A549 (cell line): Measurements from ENCODE around the gene MAFG. TPM values are rescaled to one million over a fixed set of nuclear protein-coding genes. Genes with fewer than 3 reads are reported as not detected.

Experiments
- ATAC-seq, 2 experiments: fragments of 200-7000 bp in 1 of 2; fragments of >200 bp in 1 of 2; cut with Nextera tagmentation in 1 of 2; cut with Tn5 transposase in 1 of 2; 3 replicates each; pipeline versions ENCODE4 v1.8.0 to v1.9.1; 2018 to 2020; ENCODE audit warnings: mild to moderate bottlenecking in 1 of 2, moderate library complexity in 1 of 2
- CTCF ChIA-PET: fragments of 300-600 bp; sonication (Branson Sonifier 250); formaldehyde crosslinking; extraction: SDS; loops from one replicate; lab custom pipeline; 2021; ENCODE audit warnings: antibody characterized with exemption, inconsistent platforms; lab: Yijun Ruan, JAX
- POLR2A ChIA-PET: fragments of 350-600 bp; formaldehyde crosslinking; extraction: SDS; loops from one replicate; lab custom pipeline; 2021; ENCODE audit warnings: antibody characterized with exemption, inconsistent platforms; lab: Yijun Ruan, JAX
- DNase-seq, 2 experiments: peaks; one replicate each; pipeline versions ENCODE4 v3.0.0 to v3.0.0-alpha.2; 2011 to 2016; ENCODE audit warnings: low read depth in 1 of 2, low spot score in 1 of 2
- FAIRE-seq: peaks from 2 replicates; lab custom pipeline; 2011; peaks lifted over from hg19 to GRCh38; lab: Jason Lieb, UNC
- H3K27ac ChIP-seq, 2 experiments: fragments of >200 bp; sonication (Bioruptor Twin); formaldehyde crosslinking; 3 replicates each; pipeline ENCODE4 v1.5.1; 2016 to 2017
- H3K4me1 ChIP-seq: fragments of >200 bp; sonication (Bioruptor Twin); formaldehyde crosslinking; 3 replicates; pipeline ENCODE4 v1.6.1; 2016
- H3K4me2 ChIP-seq: fragments of >200 bp; sonication (Bioruptor Twin); formaldehyde crosslinking; 3 replicates; pipeline ENCODE4 v1.6.1; 2016
- H3K4me3 ChIP-seq: fragments of >200 bp; sonication (Bioruptor Twin); formaldehyde crosslinking; 3 replicates; pipeline ENCODE4 v1.5.1; 2016
- H3K9me3 ChIP-seq: fragments of >200 bp; sonication (Bioruptor Twin); formaldehyde crosslinking; 3 replicates; pipeline ENCODE4 v1.6.1; 2016
- BHLHE40 ChIP-seq: IDR thresholded peaks from 2 replicates; pipeline ENCODE4 v1.6.1; 2012; ENCODE audit warnings: low read depth, low read length, inconsistent platforms
- CHD4 ChIP-seq: fragments of 200-600 bp; sonication (generic); IDR thresholded peaks from 2 replicates; pipeline ENCODE4 v1.6.1; 2016; ENCODE audit warnings: antibody characterized with exemption, mild to moderate bottlenecking, borderline replicate concordance
- EHF ChIP-seq: fragments of 250-450 bp; sonication (Bioruptor Pico); IDR thresholded peaks from 2 replicates; pipeline ENCODE4 v1.5.0; 2020; ENCODE audit warnings: mild to moderate bottlenecking
- ESRRA ChIP-seq: fragments of 150-350 bp; IDR thresholded peaks from 2 replicates; pipeline ENCODE4 v1.6.1; 2014; ENCODE audit warnings: mild to moderate bottlenecking, low read length, borderline replicate concordance
- FOXS1 ChIP-seq: fragments of 250-450 bp; sonication (Bioruptor Pico); IDR thresholded peaks from 2 replicates; pipeline ENCODE4 v1.5.0; 2020; ENCODE audit warnings: mild to moderate bottlenecking, moderate library complexity
- HOXB5 ChIP-seq: fragments of 250-450 bp; sonication (Bioruptor Pico); IDR thresholded peaks from 2 replicates; pipeline ENCODE4 v1.5.0; 2020; ENCODE audit warnings: mild to moderate bottlenecking, moderate library complexity
- JUN ChIP-seq, 2 experiments: fragments of >200 bp; sonication (Bioruptor Twin); formaldehyde crosslinking; IDR thresholded peaks; 2 replicates in 1 of 2; 3 replicates in 1 of 2; pipeline ENCODE4 v1.6.1; 2016 to 2017
- NR3C1 ChIP-seq: fragments of >200 bp; sonication (Bioruptor Twin); formaldehyde crosslinking; IDR thresholded peaks from 3 replicates; pipeline ENCODE4 v1.6.1; 2017
- PHF8 ChIP-seq: fragments of 200-600 bp; sonication (generic); IDR thresholded peaks from 2 replicates; pipeline ENCODE4 v1.6.1; 2016; ENCODE audit warnings: low read depth, mild to moderate bottlenecking, antibody characterized with exemption, moderate library complexity, borderline replicate concordance
- POLR2AphosphoS2 ChIP-seq: conservative IDR thresholded peaks from 2 replicates; pipeline ENCODE4 v1.6.1; 2012; ENCODE audit warnings: low read length, improper control_type of control experiment, inconsistent platforms
- RCOR1 ChIP-seq: fragments of 150-350 bp; IDR thresholded peaks from 2 replicates; pipeline ENCODE4 v1.6.1; 2014; ENCODE audit warnings: antibody characterized with exemption, low read length, low read depth
- REST ChIP-seq: fragments of 200-600 bp; sonication (generic); IDR thresholded peaks from 2 replicates; pipeline ENCODE4 v1.6.1; 2016; ENCODE audit warnings: antibody characterized with exemption, mild to moderate bottlenecking, moderate library complexity
- ZNF302 ChIP-seq: fragments of 250-450 bp; sonication (Bioruptor Pico); IDR thresholded peaks from 2 replicates; pipeline ENCODE4 v1.9.0; 2021; ENCODE audit warnings: inconsistent platforms, mild to moderate bottlenecking, moderate library complexity
- ZSCAN20 ChIP-seq: fragments of 250-450 bp; sonication (Bioruptor Pico); IDR thresholded peaks from 2 replicates; pipeline ENCODE4 v1.8.0; 2022; ENCODE audit warnings: mild to moderate bottlenecking, moderate library complexity
- WGBS: methylation state at CpG from one replicate; pipeline ENCODE4 v1.1.6; 2017; ENCODE audit errors: missing lambda C conversion rate; 5-methylcytosine and 5-hydroxymethylcytosine counted together
- polyA plus RNA-seq, 4 experiments: library from polyadenylated mRNA; depleted of rRNA in 3 of 4; stranded (reverse); fragments of >200 nt; fragmentation: RNase III in 1 of 4; extraction: RNeasy Plus Mini Kit Qiagen cat#74134 plus additional on column Dnase treatment in 1 of 4; gene quantifications; 2 replicates in 3 of 4; 3 replicates in 1 of 4; pipeline ENCODE4 v1.2.3, GENCODE V29; 2011 to 2017

Gene MAFG
- polyA plus RNA-seq, 2 of the 4 experiments (the other 2 are of a cell fraction): 47.9 to 57.9 TPM

- DNase-seq (no peak), ATAC-seq (no peak), FAIRE-seq (no peak)
- Histone ChIP-seq H3K4me2 (no peak overlapping the region), H3K27ac (no peak overlapping the region), H3K4me3 (no peak overlapping the region), H3K9me3 (no peaks in the 10 kb centered on the region; the same call in 2 of the 3 replicates), H3K4me1 (peaks cover 35% of the 10 kb centered on the region)
- CTCF ChIA-PET: interaction anchor here (0.7 to 10.9 kb wide), 3 partner anchors 15 to 605 kb away, joined by 3 to 794 read pairs (median 116); partner anchors contain the start of genes CENPX, LRRC45, MYADML2 and RAC3
- POLR2A ChIA-PET: no interaction called here
- TF ChIP-seq JUN (IDR thresholded peaks at IDR 0.05) (no peak), ZNF302 (CRISPR knock-in tag) (no peak), BHLHE40 (no peak), HOXB5 (CRISPR knock-in tag) (no peak), POLR2AphosphoS2 (no peak), PHF8 (no peak), REST (no peak), NR3C1 (no peak), CHD4 (no peak)
- 74% methylated on average over 22 of the region's 22 CpGs for WGBS
Measured at GRCh38 chr17:81964081-81964849, 36.7 kb upstream of the MAFG start.

- H3K4me2 ChIP-seq: no peak overlapping the region
- DNase-seq (no peak), ATAC-seq (no peak; a peak in 1 of 6 replicates), FAIRE-seq (no peak)
- POLR2A ChIA-PET: interaction anchor here (1.3 kb wide), 1 partner anchor 14 kb away, joined by 4 read pairs; the partner anchor contains the start of gene ASPSCR1
- H3K27ac ChIP-seq: no peak overlapping the region
- H3K9me3 ChIP-seq: no peaks in the 10 kb centered on the region; the same call in 2 of the 3 replicates
- H3K4me3 ChIP-seq: no peak overlapping the region
- H3K4me1 ChIP-seq: peaks cover 29% of the 10 kb centered on the region
- CTCF ChIA-PET: interaction anchor here (1.4 to 10.9 kb wide), 6 partner anchors 10 to 94 kb away, joined by 5 to 794 read pairs (median 54); partner anchors contain the start of genes CENPX, LRRC45, MAFG and MYADML2
- 88% methylated on average over 37 of the region's 37 CpGs for WGBS
- no peak for TF ChIP-seq FOXS1 (CRISPR knock-in tag)
- no peak for TF ChIP-seq EHF (CRISPR knock-in tag)
- TF ChIP-seq RCOR1: no peak
- TF ChIP-seq ZSCAN20 (CRISPR knock-in tag): no peak
- no peak for TF ChIP-seq PHF8
- no peak for TF ChIP-seq ESRRA
Measured at GRCh38 chr17:81962499-81963441, 35.2 kb upstream of the MAFG start.
